ENCODE results near the gene LAT.

Gene LAT

GRCh38 chr16:29011112-29011511, 26.3 kb downstream of the LAT start:
- H3K9ac ChIP-seq (ENCODE audit: insufficient read length, low read depth), result no peak overlapping the region
- H3K36me3 ChIP-seq (ENCODE audit: insufficient read depth, insufficient read length, low read length), result no peaks in the 10 kb centered on the region
- no peaks in the 10 kb centered on the region for H3K9me3 ChIP-seq (ENCODE audit: insufficient read depth, low read length)
- H3K4me3 ChIP-seq (ENCODE audit: insufficient read length, low read depth), result no peak overlapping the region
- H3K27me3 ChIP-seq (ENCODE audit: insufficient read depth, insufficient read length), result no peaks in the 10 kb centered on the region
- DNase-seq (ENCODE audit: low read depth, low spot score), result peak; percentile 47
- H3K4me1 ChIP-seq (ENCODE audit: insufficient read depth, insufficient read length), result peaks cover 6% of the 10 kb centered on the region
- TF ChIP-seq SUZ12 (IDR thresholded peaks at IDR 0.05; ENCODE audit: extremely low read depth, insufficient read depth, insufficient read length) (no peak), ZNF274 (IDR thresholded peaks at IDR 0.05; ENCODE audit: low read depth, low read length) (no peak), YY1 (IDR thresholded peaks at IDR 0.05; ENCODE audit: insufficient read depth, insufficient read length) (no peak)

- H3K9ac ChIP-seq (ENCODE audit: insufficient read length, low read depth), result no peak overlapping the region
- no peak for TF ChIP-seq SUZ12 (IDR thresholded peaks at IDR 0.05; ENCODE audit: extremely low read depth, insufficient read depth, insufficient read length)
- no peaks in the 10 kb centered on the region for H3K9me3 ChIP-seq (ENCODE audit: insufficient read depth, low read length)
- H3K36me3 ChIP-seq (ENCODE audit: insufficient read depth, insufficient read length, low read length), result no peaks in the 10 kb centered on the region
- H3K4me3 ChIP-seq (ENCODE audit: insufficient read length, low read depth), result no peak overlapping the region
- no peak for DNase-seq (ENCODE audit: low read depth, low spot score)
- no peaks in the 10 kb centered on the region for H3K27me3 ChIP-seq (ENCODE audit: insufficient read depth, insufficient read length)
- H3K4me1 ChIP-seq (ENCODE audit: insufficient read depth, insufficient read length), result peaks cover 6% of the 10 kb centered on the region
These were observed 27.0 kb downstream of the LAT start for GRCh38 chr16:29011851-29012250.

- no peak overlapping the region for H3K4me3 ChIP-seq (ENCODE audit: insufficient read length, low read depth)
- H3K36me3 ChIP-seq (ENCODE audit: insufficient read depth, insufficient read length, low read length), result no peaks in the 10 kb centered on the region
- peaks cover 6% of the 10 kb centered on the region for H3K4me1 ChIP-seq (ENCODE audit: insufficient read depth, insufficient read length)
- DNase-seq (ENCODE audit: low read depth, low spot score), result no peak
- no peak for TF ChIP-seq YY1 (IDR thresholded peaks at IDR 0.05; ENCODE audit: insufficient read depth, insufficient read length)
- no peak for TF ChIP-seq ZNF274 (IDR thresholded peaks at IDR 0.05; ENCODE audit: low read depth, low read length)
- no peak for TF ChIP-seq SUZ12 (IDR thresholded peaks at IDR 0.05; ENCODE audit: extremely low read depth, insufficient read depth, insufficient read length)
- H3K27me3 ChIP-seq (ENCODE audit: insufficient read depth, insufficient read length), result no peaks in the 10 kb centered on the region
- no peaks in the 10 kb centered on the region for H3K9me3 ChIP-seq (ENCODE audit: insufficient read depth, low read length)
- no peak overlapping the region for H3K9ac ChIP-seq (ENCODE audit: insufficient read length, low read depth)
These were observed 28.2 kb downstream of the LAT start for GRCh38 chr16:29012913-29013553.

GRCh38 chr16:29014561-29015069, 29.8 kb downstream of the LAT start:
- no peaks in the 10 kb centered on the region for H3K27me3 ChIP-seq (ENCODE audit: insufficient read depth, insufficient read length)
- no peak overlapping the region for H3K9ac ChIP-seq (ENCODE audit: insufficient read length, low read depth)
- no peak for TF ChIP-seq YY1 (IDR thresholded peaks at IDR 0.05; ENCODE audit: insufficient read depth, insufficient read length)
- TF ChIP-seq SUZ12 (IDR thresholded peaks at IDR 0.05; ENCODE audit: extremely low read depth, insufficient read depth, insufficient read length), result no peak
- no peak for TF ChIP-seq ZNF274 (IDR thresholded peaks at IDR 0.05; ENCODE audit: low read depth, low read length)
- H3K36me3 ChIP-seq (ENCODE audit: insufficient read depth, insufficient read length, low read length), result no peaks in the 10 kb centered on the region
- no peak for DNase-seq (ENCODE audit: low read depth, low spot score)
- no peaks in the 10 kb centered on the region for H3K9me3 ChIP-seq (ENCODE audit: insufficient read depth, low read length)
- no peak overlapping the region for H3K4me3 ChIP-seq (ENCODE audit: insufficient read length, low read depth)
- H3K4me1 ChIP-seq (ENCODE audit: insufficient read depth, insufficient read length), result peaks cover 3% of the 10 kb centered on the region

- peaks cover 5% of the 10 kb centered on the region for H3K4me1 ChIP-seq (ENCODE audit: insufficient read depth, insufficient read length)
- TF ChIP-seq ZNF274 (IDR thresholded peaks at IDR 0.05; ENCODE audit: low read depth, low read length) (no peak), SUZ12 (IDR thresholded peaks at IDR 0.05; ENCODE audit: extremely low read depth, insufficient read depth, insufficient read length) (no peak), YY1 (IDR thresholded peaks at IDR 0.05; ENCODE audit: insufficient read depth, insufficient read length) (no peak)
- no peaks in the 10 kb centered on the region for H3K27me3 ChIP-seq (ENCODE audit: insufficient read depth, insufficient read length)
- H3K4me3 ChIP-seq (ENCODE audit: insufficient read length, low read depth), result no peak overlapping the region
- no peak overlapping the region for H3K9ac ChIP-seq (ENCODE audit: insufficient read length, low read depth)
- DNase-seq (ENCODE audit: low read depth, low spot score), result no peak
- H3K36me3 ChIP-seq (ENCODE audit: insufficient read depth, insufficient read length, low read length), result no peaks in the 10 kb centered on the region
- no peaks in the 10 kb centered on the region for H3K9me3 ChIP-seq (ENCODE audit: insufficient read depth, low read length)
These were observed 37.3 kb downstream of the LAT start for GRCh38 chr16:29022196-29022595.

GRCh38 chr16:29023279-29024277, 38.7 kb downstream of the LAT start:
- TF ChIP-seq ZNF274 (IDR thresholded peaks at IDR 0.05; ENCODE audit: low read depth, low read length), result no peak
- TF ChIP-seq YY1 (IDR thresholded peaks at IDR 0.05; ENCODE audit: insufficient read depth, insufficient read length), result no peak
- TF ChIP-seq SUZ12 (IDR thresholded peaks at IDR 0.05; ENCODE audit: extremely low read depth, insufficient read depth, insufficient read length), result no peak
- DNase-seq (ENCODE audit: low read depth, low spot score), result no peak

GRCh38 chr16:29024278-29024677, 39.4 kb downstream of the LAT start:
- H3K9ac ChIP-seq (ENCODE audit: insufficient read length, low read depth), result no peak overlapping the region
- H3K27me3 ChIP-seq (ENCODE audit: insufficient read depth, insufficient read length), result no peaks in the 10 kb centered on the region
- TF ChIP-seq ZNF274 (IDR thresholded peaks at IDR 0.05; ENCODE audit: low read depth, low read length) (no peak), YY1 (IDR thresholded peaks at IDR 0.05; ENCODE audit: insufficient read depth, insufficient read length) (no peak), SUZ12 (IDR thresholded peaks at IDR 0.05; ENCODE audit: extremely low read depth, insufficient read depth, insufficient read length) (no peak)
- H3K36me3 ChIP-seq (ENCODE audit: insufficient read depth, insufficient read length, low read length), result no peaks in the 10 kb centered on the region
- H3K9me3 ChIP-seq (ENCODE audit: insufficient read depth, low read length), result no peaks in the 10 kb centered on the region
- H3K4me1 ChIP-seq (ENCODE audit: insufficient read depth, insufficient read length), result peaks cover 10% of the 10 kb centered on the region
- DNase-seq (ENCODE audit: low read depth, low spot score), result no peak
- H3K4me3 ChIP-seq (ENCODE audit: insufficient read length, low read depth), result no peak overlapping the region

More at GRCh38 chr16:29023279-29024277, 38.7 kb downstream of the LAT start:
- Histone ChIP-seq H3K9ac (ENCODE audit: insufficient read length, low read depth) (no peak overlapping the region), H3K27me3 (ENCODE audit: insufficient read depth, insufficient read length) (no peaks in the 10 kb centered on the region), H3K9me3 (ENCODE audit: insufficient read depth, low read length) (no peaks in the 10 kb centered on the region), H3K4me1 (ENCODE audit: insufficient read depth, insufficient read length) (peaks cover 7% of the 10 kb centered on the region), H3K4me3 (ENCODE audit: insufficient read length, low read depth) (no peak overlapping the region), H3K36me3 (ENCODE audit: insufficient read depth, insufficient read length, low read length) (no peaks in the 10 kb centered on the region)
